ENCODE results near the gene GMPS.

GRCh38 chr3:155938409-155938808 is 68.0 kb downstream of the GMPS start:
- TF ChIP-seq, protein P1, sequence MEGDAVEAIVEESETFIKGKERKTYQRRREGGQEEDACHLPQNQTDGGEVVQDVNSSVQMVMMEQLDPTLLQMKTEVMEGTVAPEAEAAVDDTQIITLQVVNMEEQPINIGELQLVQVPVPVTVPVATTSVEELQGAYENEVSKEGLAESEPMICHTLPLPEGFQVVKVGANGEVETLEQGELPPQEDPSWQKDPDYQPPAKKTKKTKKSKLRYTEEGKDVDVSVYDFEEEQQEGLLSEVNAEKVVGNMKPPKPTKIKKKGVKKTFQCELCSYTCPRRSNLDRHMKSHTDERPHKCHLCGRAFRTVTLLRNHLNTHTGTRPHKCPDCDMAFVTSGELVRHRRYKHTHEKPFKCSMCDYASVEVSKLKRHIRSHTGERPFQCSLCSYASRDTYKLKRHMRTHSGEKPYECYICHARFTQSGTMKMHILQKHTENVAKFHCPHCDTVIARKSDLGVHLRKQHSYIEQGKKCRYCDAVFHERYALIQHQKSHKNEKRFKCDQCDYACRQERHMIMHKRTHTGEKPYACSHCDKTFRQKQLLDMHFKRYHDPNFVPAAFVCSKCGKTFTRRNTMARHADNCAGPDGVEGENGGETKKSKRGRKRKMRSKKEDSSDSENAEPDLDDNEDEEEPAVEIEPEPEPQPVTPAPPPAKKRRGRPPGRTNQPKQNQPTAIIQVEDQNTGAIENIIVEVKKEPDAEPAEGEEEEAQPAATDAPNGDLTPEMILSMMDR (IDR thresholded peaks at IDR 0.05), result no peak
- no peak for TF ChIP-seq POLR2A (IDR thresholded peaks at IDR 0.05)
